B cell (primary cell): ENCODE measurements around the gene STAMBPL1. TPM values are rescaled to one million over a fixed set of nuclear protein-coding genes. Genes with fewer than 3 reads are reported as not detected.

ENCODE experiments used
- ATAC-seq: fragments of 200-7000 bp; cut with Tn5 transposase; one replicate; pipeline ENCODE4 v1.10.0; 2021; ENCODE audit warnings: low read depth, mild to moderate bottlenecking, moderate number of reproducible peaks, moderate library complexity
- CTCF ChIA-PET: fragments of 350-600 bp; sonication (Branson Sonifier 250); formaldehyde crosslinking; loops from one replicate; lab custom pipeline; 2021; ENCODE audit warnings: antibody characterized with exemption, inconsistent platforms; lab: Charles Lee
- POLR2A ChIA-PET: fragments of 350-600 bp; sonication (Branson Sonifier 250); formaldehyde crosslinking; loops from one replicate; lab custom pipeline; 2021; ENCODE audit warnings: antibody characterized with exemption; lab: Charles Lee
- DNase-seq: peaks from one replicate; pipeline ENCODE4 v3.0.0; 2013
- H2AFZ ChIP-seq: 2 replicates; pipeline ENCODE4 v1.6.1; 2012; ENCODE audit warnings: mild to moderate bottlenecking, low read depth, low read length; ENCODE audit not compliant: insufficient read depth, poor library complexity, severe bottlenecking
- H3K27ac ChIP-seq, 2 donors: 1 replicate in 1 of 2; 2 replicates in 1 of 2; pipeline ENCODE4 v1.5.1; 2012 to 2013; ENCODE audit warnings: low read length in 2 of 2, mild to moderate bottlenecking in 2 of 2, moderate library complexity in 1 of 2
- H3K27me3 ChIP-seq, 4 experiments: fragments of 200-600 bp in 1 of 4; sonication (generic) in 1 of 4; replicated peaks in 1 of 4; 1 replicate in 2 of 4; 2 replicates in 2 of 4; pipeline versions ENCODE4 v1.6.1 to v1.7.0; 2013 to 2016; ENCODE audit warnings: low read length in 3 of 4, mild to moderate bottlenecking in 2 of 4, mixed read lengths in 1 of 4, moderate library complexity in 1 of 4; ENCODE audit not compliant: insufficient read depth in 4 of 4, control insufficient read depth in 3 of 4; ENCODE audit errors: control extremely low read depth in 1 of 4
- H3K36me3 ChIP-seq, 2 experiments: replicated peaks in 1 of 2; 1 replicate in 1 of 2; 2 replicates in 1 of 2; pipeline versions ENCODE4 v1.6.1 to v1.7.1; 2013; ENCODE audit warnings: low read length in 1 of 2; ENCODE audit not compliant: insufficient read depth in 2 of 2, control insufficient read depth in 1 of 2; ENCODE audit errors: control extremely low read depth in 1 of 2, extremely low read depth in 1 of 2
- H3K4me1 ChIP-seq, 2 donors: fragments of 200-600 bp in 1 of 2; sonication (generic) in 1 of 2; 1 replicate in 1 of 2; 2 replicates in 1 of 2; pipeline versions ENCODE4 v1.5.1 to v1.6.1; 2013 to 2017; ENCODE audit warnings: low read length in 2 of 2; ENCODE audit not compliant: control insufficient read depth in 2 of 2, insufficient read depth in 2 of 2
- H3K4me2 ChIP-seq: replicated peaks from 2 replicates; pipeline ENCODE3; 2012; ENCODE audit warnings: mild to moderate bottlenecking, low read depth, low read length; ENCODE audit not compliant: poor library complexity, severe bottlenecking
- H3K4me3 ChIP-seq, 5 experiments: fragments of 200-600 bp in 1 of 5; sonication (generic) in 1 of 5; 1 replicate in 3 of 5; 2 replicates in 2 of 5; pipeline versions ENCODE4 v1.5.1 to v1.7.0; 2011 to 2016; ENCODE audit warnings: low read length in 4 of 5, mild to moderate bottlenecking in 4 of 5, low read depth in 2 of 5, control low read depth in 1 of 5, moderate library complexity in 1 of 5; ENCODE audit not compliant: insufficient read depth in 1 of 5; ENCODE audit errors: control extremely low read depth in 1 of 5, extremely low read depth in 1 of 5
- H3K79me2 ChIP-seq: fragments of 200-600 bp; sonication (generic); one replicate; pipeline ENCODE4 v1.6.0; 2016; ENCODE audit warnings: low read length; ENCODE audit not compliant: control insufficient read depth, insufficient read depth
- H3K9ac ChIP-seq: fragments of 200-600 bp; sonication (generic); 2 replicates; pipeline ENCODE4 v1.6.1; 2017; ENCODE audit warnings: mild to moderate bottlenecking, low read length, moderate library complexity
- H3K9me3 ChIP-seq, 3 donors: one replicate each; pipeline versions ENCODE4 v1.6.1 to v1.7.1; 2013; ENCODE audit warnings: low read length in 2 of 3; ENCODE audit not compliant: control insufficient read depth in 2 of 3, insufficient read depth in 1 of 3; ENCODE audit errors: control extremely low read depth in 1 of 3
- H4K20me1 ChIP-seq: 2 replicates; pipeline ENCODE4 v1.6.0; 2012; ENCODE audit warnings: mild to moderate bottlenecking, low read length; ENCODE audit not compliant: insufficient read depth, control insufficient read depth, poor library complexity, severe bottlenecking
- H3K27ac Mint-ChIP-seq: one replicate; pipeline ENCODE4 v1.8.0; 2021; ENCODE audit warnings: mixed read lengths
- H3K27me3 Mint-ChIP-seq: one replicate; pipeline ENCODE4 v1.8.0; 2021; ENCODE audit warnings: mixed read lengths
- H3K4me1 Mint-ChIP-seq: one replicate; pipeline ENCODE4 v1.8.0; 2021; ENCODE audit warnings: mixed read lengths
- H3K4me3 Mint-ChIP-seq: one replicate; pipeline ENCODE4 v1.8.0; 2021; ENCODE audit warnings: mixed read lengths
- H3K9me3 Mint-ChIP-seq: one replicate; pipeline ENCODE4 v1.8.0; 2022; ENCODE audit warnings: mixed read lengths; ENCODE audit not compliant: insufficient read depth
- EZH2 ChIP-seq: IDR thresholded peaks from 2 replicates; pipeline ENCODE4 v1.6.1; 2012; ENCODE audit warnings: borderline replicate concordance, low read depth, mild to moderate bottlenecking, moderate library complexity, low read length; ENCODE audit not compliant: insufficient read depth, poor library complexity, severe bottlenecking
- WGBS: methylation state at CpG from one replicate; pipeline ENCODE4 v1.1.5; 2013; ENCODE audit warnings: missing lambda C conversion rate; ENCODE audit not compliant: insufficient coverage; 5-methylcytosine and 5-hydroxymethylcytosine counted together
- intact Hi-C: fragments of 100-400 bp; cut with micrococcal nuclease; formaldehyde crosslinking; loops from one replicate; pipeline ENCODE4 v1.10.0; 2022
- polyA plus RNA-seq: library from polyadenylated mRNA; depleted of rRNA; stranded (reverse); fragments of >200 nt; gene quantifications from 2 replicates; pipeline ENCODE4 v1.2.3, GENCODE V29; 2012
- total RNA-seq, 2 donors: library from RNA; stranded (reverse); fragments of 120-200 nt in 1 of 2; gene quantifications; 1 replicate in 1 of 2; 2 replicates in 1 of 2; pipeline versions ENCODE4 v1.2.3 to v1.2.4, GENCODE V29; 2013 to 2022
- TF ChIP-seq, protein P1 (sequence below): fragments of 200-600 bp; IDR thresholded peaks from one replicate; pipeline ENCODE4 v1.8.0; 2022; ENCODE audit warnings: antibody characterized with exemption, mild to moderate bottlenecking

STAMBPL1 gene
- total and polyA plus RNA-seq, 2 donors (not counting 1 experiment from before 2014, with no cell fraction given), result 50.3 to 64.2 TPM

- Histone ChIP-seq H3K27me3 (no peaks in the 10 kb centered on the region), H3K4me2 (no peak overlapping the region), H3K9ac (no peak overlapping the region), H3K4me1 (peaks cover 0 to 5% of the 10 kb centered on the region in 2 donors), H3K9me3 (no peaks in the 10 kb centered on the region), H3K4me3 (no peak overlapping the region), H2AFZ (no peak overlapping the region), H3K79me2 (no peaks in the 10 kb centered on the region), H4K20me1 (no peaks in the 10 kb centered on the region), H3K36me3 (no peaks in the 10 kb centered on the region), H3K27ac (no peak overlapping the region)
- ATAC-seq (no peak), DNase-seq (no peak)
- no peaks in the 10 kb centered on the region for H3K9me3 Mint-ChIP-seq
- H3K4me1 Mint-ChIP-seq, result peaks cover 6% of the 10 kb centered on the region
- POLR2A ChIA-PET, result no interaction called here
- intact Hi-C loops, result loop anchor here (10.0 kb wide), 1 partner anchor 202 kb away; no protein-coding TSS in a partner anchor
- TF ChIP-seq, protein P1, sequence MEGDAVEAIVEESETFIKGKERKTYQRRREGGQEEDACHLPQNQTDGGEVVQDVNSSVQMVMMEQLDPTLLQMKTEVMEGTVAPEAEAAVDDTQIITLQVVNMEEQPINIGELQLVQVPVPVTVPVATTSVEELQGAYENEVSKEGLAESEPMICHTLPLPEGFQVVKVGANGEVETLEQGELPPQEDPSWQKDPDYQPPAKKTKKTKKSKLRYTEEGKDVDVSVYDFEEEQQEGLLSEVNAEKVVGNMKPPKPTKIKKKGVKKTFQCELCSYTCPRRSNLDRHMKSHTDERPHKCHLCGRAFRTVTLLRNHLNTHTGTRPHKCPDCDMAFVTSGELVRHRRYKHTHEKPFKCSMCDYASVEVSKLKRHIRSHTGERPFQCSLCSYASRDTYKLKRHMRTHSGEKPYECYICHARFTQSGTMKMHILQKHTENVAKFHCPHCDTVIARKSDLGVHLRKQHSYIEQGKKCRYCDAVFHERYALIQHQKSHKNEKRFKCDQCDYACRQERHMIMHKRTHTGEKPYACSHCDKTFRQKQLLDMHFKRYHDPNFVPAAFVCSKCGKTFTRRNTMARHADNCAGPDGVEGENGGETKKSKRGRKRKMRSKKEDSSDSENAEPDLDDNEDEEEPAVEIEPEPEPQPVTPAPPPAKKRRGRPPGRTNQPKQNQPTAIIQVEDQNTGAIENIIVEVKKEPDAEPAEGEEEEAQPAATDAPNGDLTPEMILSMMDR, result no peak
- TF ChIP-seq EZH2, result no peak
- H3K27ac Mint-ChIP-seq, result no peak overlapping the region
- H3K4me3 Mint-ChIP-seq, result no peak overlapping the region
- H3K27me3 Mint-ChIP-seq, result peaks cover 3% of the 10 kb centered on the region
- no CpG with 5 or more reads among the region's 2 CpGs for WGBS
- CTCF ChIA-PET, result interaction anchor here (4.9 to 22.4 kb wide), 2 partner anchors 47 to 100 kb away, joined by 41 to 749 read pairs; partner anchors contain the start of gene STAMBPL1
Observed at GRCh38 chr10:88833156-88833555, 46.9 kb upstream of the STAMBPL1 start.

DNA sequence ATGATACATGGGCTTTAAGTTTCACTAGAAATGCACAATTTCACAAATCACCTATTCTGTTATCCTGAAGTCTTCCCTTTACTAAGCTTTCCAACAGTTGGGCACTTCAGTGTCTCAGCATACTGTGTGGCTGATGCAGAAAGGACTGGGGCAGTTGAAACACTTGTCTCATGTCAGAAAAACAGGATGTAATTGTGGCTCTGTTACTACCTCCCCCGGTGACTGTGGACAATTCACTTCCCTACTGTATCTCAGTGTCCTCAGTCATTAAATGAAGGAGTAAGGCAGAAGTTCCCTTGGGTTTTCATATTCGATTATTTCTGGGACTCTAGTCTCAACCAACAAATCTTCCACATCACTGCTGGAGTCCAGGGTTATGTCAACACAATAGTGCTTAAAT lies 46.3 kb upstream of the STAMBPL1 start:
- peaks cover 3% of the 10 kb centered on the region for H3K27me3 Mint-ChIP-seq
- no peaks in the 10 kb centered on the region for H3K79me2 ChIP-seq
- no peaks in the 10 kb centered on the region for H3K27me3 ChIP-seq
- WGBS, result 0% methylated on average over 1 of the region's 2 CpGs
- H3K9ac ChIP-seq, result no peak overlapping the region
- DNase-seq (no peak), ATAC-seq (no peak)
- no peaks in the 10 kb centered on the region for H3K9me3 ChIP-seq
- H3K4me3 Mint-ChIP-seq, result no peak overlapping the region
- intact Hi-C loops, result loop anchor here (10.0 kb wide), 1 partner anchor 201 kb away; no protein-coding TSS in a partner anchor
- H3K4me1 Mint-ChIP-seq, result peaks cover 6% of the 10 kb centered on the region
- ChIA-PET CTCF (interaction anchor here (1.0 to 22.4 kb wide), 8 partner anchors 12 to 303 kb away, joined by 3 to 749 read pairs (median 28); partner anchors contain the start of gene STAMBPL1), POLR2A (no interaction called here)
- H3K27ac ChIP-seq, result no peak overlapping the region
- H3K4me2 ChIP-seq, result no peak overlapping the region
- H4K20me1 ChIP-seq, result no peaks in the 10 kb centered on the region
- no peak for TF ChIP-seq EZH2
- TF ChIP-seq, protein P1, result no peak
- H3K9me3 Mint-ChIP-seq, result no peaks in the 10 kb centered on the region
- H3K27ac Mint-ChIP-seq, result no peak overlapping the region
- H3K4me3 ChIP-seq, result no peak overlapping the region
- H3K36me3 ChIP-seq, result no peaks in the 10 kb centered on the region
- peaks cover 0 to 5% of the 10 kb centered on the region in 2 donors for H3K4me1 ChIP-seq
- H2AFZ ChIP-seq, result no peak overlapping the region
